Common myeloid progenitor, CD34-positive (primary cell): ENCODE results near the gene HOXD11.

Experiments used
- CTCF ChIA-PET: fragments of 350-600 bp; sonication (Branson Sonifier 250); formaldehyde crosslinking; loops from one replicate; lab custom pipeline; 2021; ENCODE audit warnings: antibody characterized with exemption; lab: Charles Lee
- POLR2A ChIA-PET: fragments of 350-600 bp; sonication (Branson Sonifier 250); formaldehyde crosslinking; loops from one replicate; lab custom pipeline; 2021; ENCODE audit warnings: antibody characterized with exemption; lab: Charles Lee
- DNase-seq, 3 donors: peaks; one replicate each; pipeline versions ENCODE4 v3.0.0 to v3.0.0-alpha.2; 2013
- H3K27ac ChIP-seq, 2 experiments: 1 replicate in 1 of 2; 2 replicates in 1 of 2; pipeline ENCODE4 v1.7.0; 2013; ENCODE audit warnings: inconsistent platforms in 2 of 2, low read length in 2 of 2, mild to moderate bottlenecking in 2 of 2, low read depth in 1 of 2, moderate library complexity in 1 of 2; ENCODE audit not compliant: severe bottlenecking in 2 of 2, insufficient read depth in 1 of 2, poor library complexity in 1 of 2
- H3K27me3 ChIP-seq, 5 experiments: replicated peaks in 2 of 5; 1 replicate in 3 of 5; 2 replicates in 2 of 5; pipeline versions ENCODE4 v1.6.1 to v1.7.0; 2013; ENCODE audit warnings: low read length in 4 of 5, mild to moderate bottlenecking in 2 of 5, moderate library complexity in 2 of 5, inconsistent platforms in 1 of 5; ENCODE audit not compliant: insufficient read depth in 5 of 5, control insufficient read depth in 4 of 5
- H3K36me3 ChIP-seq, 4 experiments: 1 replicate in 2 of 4; 2 replicates in 2 of 4; pipeline versions ENCODE4 v1.6.1 to v1.7.0; 2013; ENCODE audit warnings: low read length in 3 of 4, control low read depth in 1 of 4, mild to moderate bottlenecking in 1 of 4; ENCODE audit not compliant: control insufficient read depth in 4 of 4, insufficient read depth in 4 of 4
- H3K4me1 ChIP-seq, 4 experiments: 1 replicate in 3 of 4; 2 replicates in 1 of 4; pipeline versions ENCODE4 v1.6.1 to v1.7.1; 2013; ENCODE audit warnings: low read length in 3 of 4, mild to moderate bottlenecking in 3 of 4, control low read depth in 1 of 4, inconsistent platforms in 1 of 4, moderate library complexity in 1 of 4; ENCODE audit not compliant: control insufficient read depth in 4 of 4, insufficient read depth in 4 of 4; ENCODE audit errors: control extremely low read depth in 1 of 4
- H3K4me3 ChIP-seq, 7 experiments: 1 replicate in 4 of 7; 2 replicates in 3 of 7; pipeline versions ENCODE4 v1.5.1 to v1.7.0; 2013; ENCODE audit warnings: mild to moderate bottlenecking in 7 of 7, low read length in 6 of 7, moderate library complexity in 6 of 7, inconsistent platforms in 2 of 7, low read depth in 2 of 7, control low read depth in 1 of 7; ENCODE audit not compliant: insufficient read depth in 4 of 7, control insufficient read depth in 1 of 7; ENCODE audit errors: extremely low read depth in 1 of 7
- H3K9me3 ChIP-seq, 5 experiments: 1 replicate in 4 of 5; 2 replicates in 1 of 5; pipeline versions ENCODE4 v1.6.1 to v1.7.1; 2013; ENCODE audit warnings: low read length in 4 of 5, mild to moderate bottlenecking in 2 of 5, inconsistent platforms in 1 of 5, low read depth in 1 of 5, moderate library complexity in 1 of 5; ENCODE audit not compliant: control insufficient read depth in 4 of 5, insufficient read depth in 2 of 5; ENCODE audit errors: control extremely low read depth in 1 of 5
- WGBS: methylation state at CpG from one replicate; pipeline ENCODE4 v1.1.5; 2013; ENCODE audit not compliant: insufficient coverage; 5-methylcytosine and 5-hydroxymethylcytosine counted together

The HOXD11 gene

DNA sequence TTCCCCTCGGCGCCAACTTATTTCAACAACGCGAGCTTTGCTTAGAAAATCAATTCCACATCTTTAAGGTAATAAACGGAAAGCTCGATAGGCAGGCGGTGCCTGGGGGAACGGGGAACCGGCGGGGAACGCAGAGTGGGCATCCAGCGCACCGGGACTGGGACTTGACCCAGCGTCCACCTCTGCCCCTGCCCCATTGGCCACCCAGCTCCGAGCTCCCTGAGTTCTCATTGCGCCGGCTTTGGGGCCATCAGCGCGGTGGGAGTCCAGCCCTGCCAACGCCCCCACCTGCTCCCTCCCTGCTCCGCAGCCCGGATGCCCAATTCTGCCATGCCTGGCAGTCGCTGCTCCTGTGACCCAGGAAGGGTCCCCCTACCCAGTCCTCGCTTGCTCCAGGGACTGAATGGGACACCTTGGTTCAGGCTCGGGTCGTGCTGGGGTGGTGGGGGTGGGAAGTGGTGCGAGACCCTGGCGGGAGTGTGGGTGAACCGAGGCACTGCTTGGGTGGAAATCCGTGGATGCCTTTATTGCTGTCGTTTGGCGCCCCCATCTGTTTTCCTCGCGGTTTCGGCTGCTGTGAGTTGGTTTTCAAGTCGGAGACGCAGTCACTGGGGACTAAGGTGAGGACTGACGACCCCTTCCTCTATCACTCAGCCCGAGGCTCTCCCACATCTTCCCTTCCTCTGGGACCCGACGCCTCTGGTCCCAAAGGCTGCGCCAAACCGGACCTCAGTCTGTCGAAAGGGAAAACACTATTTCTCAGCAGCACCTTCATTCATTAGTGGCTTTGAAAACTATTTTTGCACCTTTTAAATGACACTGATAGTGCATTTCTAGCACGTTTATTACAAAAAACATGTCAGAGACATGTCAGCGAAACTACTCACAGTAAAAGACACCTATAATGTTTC lies 21.0 kb upstream of the HOXD11 start:
- 3% methylated on average over 38 of the region's 46 CpGs for WGBS
- POLR2A ChIA-PET = no interaction called here

DNA sequence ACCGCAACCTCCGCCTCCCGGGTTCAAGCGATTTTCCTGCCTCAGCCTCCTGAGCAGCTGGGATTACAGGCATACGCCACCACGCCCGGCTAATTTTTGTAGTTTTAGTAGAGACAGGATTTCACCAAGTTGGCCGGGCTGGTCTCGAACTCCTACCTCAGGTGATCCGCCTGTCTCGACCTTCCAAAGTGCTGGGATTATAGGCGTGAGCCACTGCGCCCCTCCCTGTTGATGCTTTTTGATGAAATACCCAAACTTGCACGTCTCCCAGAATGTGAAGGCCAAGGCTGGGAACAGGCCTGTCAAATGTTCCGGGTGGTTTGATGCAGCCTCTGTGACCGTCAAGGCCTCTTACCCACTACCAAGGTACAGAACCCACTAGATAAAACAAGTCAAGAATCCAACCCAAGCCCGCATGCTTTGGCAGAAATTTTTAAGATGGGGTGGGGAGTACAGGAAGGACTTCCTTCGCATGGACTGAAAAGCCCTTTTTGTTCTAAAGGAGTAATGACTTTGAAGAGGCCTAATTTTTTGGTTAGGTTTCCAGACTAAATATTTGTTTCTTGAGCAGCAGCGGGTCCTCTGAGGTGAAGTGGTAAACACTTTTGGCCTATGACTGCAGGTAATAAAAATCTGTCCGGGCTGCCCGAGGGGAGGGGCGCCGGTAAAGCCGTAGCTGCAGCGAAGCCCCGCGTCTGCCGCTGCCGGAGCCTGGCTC lies 19.6 kb upstream of the HOXD11 start:
- ChIA-PET CTCF (interaction anchor here (0.7 to 2.7 kb wide), 6 partner anchors 9 to 548 kb away, joined by 3 to 13 read pairs (median 4); no protein-coding TSS in a partner anchor), POLR2A (no interaction called here)
- WGBS = 18% methylated on average over 23 of the region's 29 CpGs

More for the DNA sequence above, 21.0 kb upstream of the HOXD11 start:
- Histone ChIP-seq H3K27ac (no peak overlapping the region), H3K9me3 (peaks cover 0 to 2% (median 0%) of the 10 kb centered on the region in 5 experiments), H3K4me3 (no peak overlapping the region), H3K27me3 (peaks cover 32 to 100% (median 80%) of the 10 kb centered on the region in 5 experiments), H3K4me1 (peaks cover 0 to 10% (median 6%) of the 10 kb centered on the region in 4 experiments), H3K36me3 (no peaks in the 10 kb centered on the region)
- peak in 1 of 3 donors; percentile 61 for DNase-seq
- CTCF ChIA-PET = interaction anchor here (0.8 to 2.5 kb wide), 17 partner anchors 9 to 1314 kb away, joined by 3 to 17 read pairs (median 4); partner anchors contain the start of gene HOXD11

DNA sequence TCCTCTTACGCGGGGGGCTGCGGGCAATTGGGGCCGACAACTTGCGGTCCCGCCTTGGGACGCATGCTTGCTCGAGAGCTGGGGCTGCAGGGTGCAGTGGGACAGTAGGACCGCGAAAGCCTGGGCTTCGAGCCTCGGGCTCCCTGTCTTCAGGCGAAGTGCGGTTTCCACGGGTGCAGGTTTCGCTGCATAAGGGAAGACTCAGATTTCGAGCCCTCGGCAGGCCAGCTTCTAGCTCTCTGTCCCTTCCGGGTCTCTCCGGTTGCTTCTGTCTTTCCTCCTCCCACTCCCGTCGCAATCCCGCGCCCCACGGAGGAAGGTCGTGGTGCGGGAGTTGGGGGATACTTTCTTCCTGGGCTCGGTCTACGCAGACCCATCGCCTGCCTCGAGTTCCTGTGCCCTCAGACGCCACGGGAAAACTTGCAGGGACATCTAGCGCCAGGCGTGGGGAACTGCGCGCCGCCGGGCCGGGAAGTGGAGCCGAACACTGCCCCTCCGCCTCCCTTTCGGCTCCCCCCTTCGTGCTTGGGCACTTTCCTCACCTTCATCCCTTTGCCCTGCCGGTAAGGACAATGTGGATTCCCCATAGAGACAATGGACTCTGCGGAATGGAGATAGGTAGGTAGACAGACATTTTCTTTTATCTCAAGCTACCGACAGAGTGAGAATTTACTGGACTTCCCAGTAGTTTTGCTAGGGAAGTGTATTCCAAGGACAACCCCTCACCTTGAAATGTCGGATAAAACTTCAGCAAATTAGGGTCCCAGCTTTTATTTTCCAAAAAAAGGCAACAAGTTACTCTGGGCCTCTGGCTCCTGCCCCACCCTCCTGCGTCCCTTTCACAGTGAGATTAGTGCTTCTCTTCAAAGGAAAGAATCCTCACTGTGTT lies 18.8 kb upstream of the HOXD11 start:
- H3K27me3 ChIP-seq = peaks cover 24 to 99% (median 74%) of the 10 kb centered on the region in 5 experiments
- WGBS = 3% methylated on average over 31 of the region's 49 CpGs
- H3K27ac ChIP-seq = no peak overlapping the region
- ChIA-PET CTCF (interaction anchor here (0.7 to 2.7 kb wide), 7 partner anchors 8 to 547 kb away, joined by 3 to 13 read pairs (median 5); no protein-coding TSS in a partner anchor), POLR2A (no interaction called here)
- H3K36me3 ChIP-seq = no peaks in the 10 kb centered on the region
- H3K4me1 ChIP-seq = peaks cover 0 to 18% (median 9%) of the 10 kb centered on the region in 4 experiments
- DNase-seq = peak in 1 of 3 donors; percentile 46
- H3K9me3 ChIP-seq = peaks cover 0 to 2% (median 0%) of the 10 kb centered on the region in 5 experiments
- peak overlapping the region in 6 of 7 experiments; percentile 21 to 61 (median 32) for H3K4me3 ChIP-seq

More for the DNA sequence above, 19.6 kb upstream of the HOXD11 start:
- Histone ChIP-seq H3K27me3 (peaks cover 25 to 100% (median 78%) of the 10 kb centered on the region in 5 experiments), H3K4me1 (peaks cover 0 to 11% (median 6%) of the 10 kb centered on the region in 4 experiments), H3K9me3 (no peaks in the 10 kb centered on the region), H3K27ac (no peak overlapping the region), H3K36me3 (no peaks in the 10 kb centered on the region), H3K4me3 (peak overlapping the region in 2 of 7 experiments; percentile 21 to 61)
- DNase-seq = no peak

DNA sequence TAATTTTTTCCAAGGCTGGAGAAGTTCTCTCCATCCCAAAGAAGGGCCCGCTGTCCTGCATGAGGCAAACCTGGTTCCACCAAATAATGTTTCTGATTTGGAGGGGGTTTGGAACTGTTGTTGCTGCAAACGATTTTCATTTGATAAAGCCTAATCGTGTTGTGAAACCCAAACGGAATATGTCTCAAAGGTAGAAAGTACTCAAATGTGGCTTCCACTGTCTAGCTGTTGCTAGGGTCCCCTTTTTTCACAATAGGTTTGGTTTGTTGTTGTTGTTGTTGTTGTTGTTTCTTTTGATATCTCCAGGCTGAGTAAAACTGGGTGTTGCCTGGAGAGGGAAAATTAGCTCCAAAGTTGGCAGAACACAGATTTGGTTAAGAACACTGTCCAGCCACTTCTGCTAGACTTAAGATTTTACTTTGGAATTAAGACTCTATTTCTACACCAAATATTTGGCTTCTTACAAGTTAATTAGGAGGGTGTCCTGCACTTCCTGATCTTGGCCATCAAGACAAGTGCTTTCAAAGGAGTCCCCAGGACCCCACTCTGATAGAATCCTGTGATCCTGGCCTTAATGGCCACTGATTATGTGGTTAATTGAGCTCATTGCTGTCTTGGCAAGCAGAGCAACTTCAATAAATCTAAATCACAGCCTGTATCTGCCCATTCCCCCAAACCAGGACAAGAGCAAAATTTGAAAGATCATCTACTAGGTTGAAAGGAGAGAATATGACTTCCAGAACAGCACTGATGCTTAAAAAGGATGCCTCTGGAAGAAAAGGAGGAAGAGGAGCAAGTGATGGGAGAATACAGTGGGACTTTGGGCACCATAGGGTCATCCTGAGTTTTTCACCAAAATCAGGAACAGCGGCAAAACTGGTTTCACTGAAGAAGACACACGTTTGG lies 17.9 kb upstream of the HOXD11 start:
- Histone ChIP-seq H3K27ac (no peak overlapping the region), H3K4me1 (peaks cover 0 to 19% (median 9%) of the 10 kb centered on the region in 4 experiments), H3K9me3 (peaks cover 0 to 6% (median 0%) of the 10 kb centered on the region in 5 experiments), H3K4me3 (no peak overlapping the region), H3K27me3 (peaks cover 32 to 99% (median 73%) of the 10 kb centered on the region in 5 experiments), H3K36me3 (no peaks in the 10 kb centered on the region)
- CTCF ChIA-PET = interaction anchor here (1.4 to 2.7 kb wide), 6 partner anchors 7 to 42 kb away, joined by 3 to 13 read pairs (median 5); no protein-coding TSS in a partner anchor
- no peak for DNase-seq
- 0% methylated on average over 5 of the region's 6 CpGs for WGBS
- POLR2A ChIA-PET = no interaction called here

DNA sequence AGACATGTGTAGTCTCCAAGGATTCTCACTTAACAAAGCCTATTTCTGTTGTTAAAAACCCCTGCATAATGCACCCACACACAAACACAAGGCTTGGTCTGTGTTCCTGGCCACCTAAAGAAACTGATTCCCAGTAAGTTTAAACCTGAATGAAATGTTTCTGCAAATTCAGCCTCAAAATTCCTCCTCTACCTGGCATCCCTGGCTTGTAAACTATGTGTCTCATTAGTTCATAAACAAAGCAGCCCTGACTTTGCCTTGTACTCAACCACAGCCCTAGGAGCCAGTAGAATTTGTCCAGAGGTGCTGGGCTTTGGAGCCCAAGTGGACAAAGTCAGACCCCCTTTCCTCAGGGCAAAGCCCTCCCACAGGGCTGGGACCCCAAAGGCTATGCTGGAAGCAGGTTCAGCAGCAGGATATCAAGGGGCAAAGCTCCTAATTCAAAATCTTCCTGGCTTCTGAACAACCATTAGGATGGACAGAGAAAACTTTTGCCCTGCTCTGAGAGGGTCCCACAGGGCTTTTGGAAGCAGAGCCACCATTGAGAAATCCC lies 17.2 kb upstream of the HOXD11 start:
- H3K27me3 ChIP-seq = peaks cover 32 to 99% (median 73%) of the 10 kb centered on the region in 5 experiments
- POLR2A ChIA-PET = no interaction called here
- CTCF ChIA-PET = interaction anchor here (2.7 kb wide), 1 partner anchor 8 kb away, joined by 9 read pairs; no protein-coding TSS in a partner anchor

More for the DNA sequence above, 17.2 kb upstream of the HOXD11 start:
- H3K27ac ChIP-seq = no peak overlapping the region
- peaks cover 0 to 19% (median 9%) of the 10 kb centered on the region in 4 experiments for H3K4me1 ChIP-seq
- H3K9me3 ChIP-seq = peaks cover 0 to 6% (median 0%) of the 10 kb centered on the region in 5 experiments
- no peak for DNase-seq
- H3K4me3 ChIP-seq = no peak overlapping the region
- H3K36me3 ChIP-seq = no peaks in the 10 kb centered on the region
